K562 (cell line): Measurements from ENCODE around the gene CCDC7. TPM values are rescaled to one million over a fixed set of nuclear protein-coding genes. Genes with fewer than 3 reads are reported as not detected.

Experiments
- ATAC-seq: fragments of 200-7000 bp; cut with Tn5 transposase; 3 replicates; pipeline ENCODE4 v1.9.1; 2020; ENCODE audit warnings: moderate library complexity
- BruUV-seq: library from RNA; stranded (reverse); fragments of 400-500 nt; replicated peaks from 2 replicates; lab custom pipeline; 2021; lab: Mats Ljungman, UMichigan
- CTCF ChIA-PET: fragments of 300-600 bp; formaldehyde crosslinking; extraction: SDS; loops from one replicate; lab custom pipeline; 2021; ENCODE audit warnings: low intra/inter-chr PET ratio; lab: Yijun Ruan, JAX
- POLR2A ChIA-PET: fragments of 300-600, 350-650 bp; sonication (Branson Sonifier 250); formaldehyde crosslinking; extraction: SDS; loops from one replicate; lab custom pipeline; 2021; ENCODE audit warnings: antibody characterized with exemption, inconsistent platforms; lab: Yijun Ruan, JAX
- DNase-seq, 4 experiments: peaks; one replicate each; pipeline versions ENCODE4 v3.0.0 to v3.0.0-alpha.2; 2011 to 2018; ENCODE audit warnings: low spot score in 3 of 4, mixed read lengths in 3 of 4; ENCODE audit errors: extremely low read depth in 1 of 4
- FAIRE-seq: peaks from 2 replicates; lab custom pipeline; 2011; peaks lifted over from hg19 to GRCh38; lab: Jason Lieb, UNC
- H2AFZ ChIP-seq: 2 replicates; pipeline ENCODE4 v1.6.0; 2011; ENCODE audit warnings: low read depth, low read length, control low read depth, inconsistent platforms
- H3K27ac ChIP-seq: fragments of 200-600 bp; 3 replicates; pipeline ENCODE4 v1.8.0; 2011; ENCODE audit warnings: low read depth, mild to moderate bottlenecking, control low read depth, inconsistent platforms, low read length, moderate library complexity, mixed read lengths; ENCODE audit errors: extremely low read depth
- H3K27me3 ChIP-seq, 2 experiments: fragments of 300-600 bp in 1 of 2; 2 replicates in 1 of 2; 3 replicates in 1 of 2; pipeline versions ENCODE4 v1.6.0 to v1.8.0; 2011; ENCODE audit warnings: inconsistent platforms in 2 of 2, low read length in 2 of 2, mild to moderate bottlenecking in 1 of 2, mixed read lengths in 1 of 2, moderate library complexity in 1 of 2; ENCODE audit not compliant: control insufficient read depth in 2 of 2, insufficient read depth in 2 of 2
- H3K36me3 ChIP-seq: fragments of 300-600 bp; 3 replicates; pipeline ENCODE4 v1.8.0; 2011; ENCODE audit warnings: mild to moderate bottlenecking, low read length, inconsistent platforms; ENCODE audit not compliant: control insufficient read depth, insufficient read depth
- H3K4me1 ChIP-seq, 2 experiments: fragments of 200-600 bp in 1 of 2; replicated peaks in 1 of 2; 2 replicates in 1 of 2; 3 replicates in 1 of 2; pipeline versions ENCODE4 v1.5.1 to v1.8.0; 2011; ENCODE audit warnings: inconsistent platforms in 2 of 2, low read length in 2 of 2, mild to moderate bottlenecking in 1 of 2, mixed read lengths in 1 of 2, moderate library complexity in 1 of 2; ENCODE audit not compliant: control insufficient read depth in 2 of 2, insufficient read depth in 2 of 2
- H3K4me2 ChIP-seq: 2 replicates; pipeline ENCODE4 v1.6.1; 2011; ENCODE audit warnings: low read length, control low read depth, inconsistent platforms, mixed read lengths; ENCODE audit not compliant: insufficient read depth
- H3K4me3 ChIP-seq: fragments of 200-600 bp; sonication (generic), shearing (Covaris generic); 2 replicates; pipeline ENCODE4 v1.5.1; 2016; ENCODE audit warnings: control low read depth, inconsistent platforms
- H3K79me2 ChIP-seq: fragments of 200-600 bp; 3 replicates; pipeline ENCODE4 v1.8.0; 2011; ENCODE audit warnings: low read length, inconsistent platforms; ENCODE audit not compliant: control insufficient read depth, insufficient read depth
- H3K9ac ChIP-seq, 2 experiments: 2 replicates each; pipeline versions ENCODE4 v1.6.0 to v1.6.1; 2011; ENCODE audit warnings: low read depth in 2 of 2, low read length in 2 of 2, control low read depth in 1 of 2, inconsistent platforms in 1 of 2, mild to moderate bottlenecking in 1 of 2, mixed read lengths in 1 of 2; ENCODE audit not compliant: insufficient read depth in 1 of 2
- H3K9me1 ChIP-seq: one replicate; pipeline ENCODE4 v1.6.0; 2011; ENCODE audit warnings: inconsistent platforms, mild to moderate bottlenecking, low read length, moderate library complexity; ENCODE audit not compliant: control insufficient read depth, insufficient read depth
- H3K9me3 ChIP-seq: replicated peaks from 2 replicates; pipeline ENCODE4 v1.5.1; 2011; ENCODE audit warnings: low read depth, low read length, inconsistent platforms; ENCODE audit not compliant: control insufficient read depth, insufficient read depth
- H4K20me1 ChIP-seq: replicated peaks from 2 replicates; pipeline ENCODE4 v1.6.1; 2011; ENCODE audit warnings: low read length, inconsistent platforms, mixed read lengths; ENCODE audit not compliant: control insufficient read depth, insufficient read depth
- BCOR ChIP-seq: fragments of 450-650 bp; IDR thresholded peaks from 2 replicates; pipeline ENCODE4 v1.6.1; 2016
- KDM1A ChIP-seq, 2 experiments: fragments of 450-650 bp; IDR thresholded peaks; 2 replicates each; pipeline ENCODE4 v1.6.1; 2016; ENCODE audit warnings: mild to moderate bottlenecking in 2 of 2
- PTBP1 ChIP-seq: fragments of 200-400 bp; formaldehyde crosslinking; IDR thresholded peaks from 2 replicates; pipeline ENCODE4 v1.6.1; 2017; ENCODE audit warnings: low read depth, low read length
- RBM25 ChIP-seq: fragments of 200-400 bp; formaldehyde crosslinking; IDR thresholded peaks from 2 replicates; pipeline ENCODE4 v1.6.1; 2018; ENCODE audit warnings: low read length, low read depth, moderate library complexity; ENCODE audit not compliant: severe bottlenecking
- SIRT6 ChIP-seq: IDR thresholded peaks from one replicate; pipeline ENCODE4 v1.6.1; 2012; ENCODE audit warnings: low read depth, mild to moderate bottlenecking, control low read depth, inconsistent platforms, low read length, moderate library complexity
- SMARCA5 ChIP-seq: fragments of 450-650 bp; IDR thresholded peaks from 2 replicates; pipeline ENCODE4 v1.6.1; 2016
- SRSF1 ChIP-seq: fragments of 200-400 bp; formaldehyde crosslinking; IDR thresholded peaks from 2 replicates; pipeline ENCODE4 v1.6.1; 2017; ENCODE audit warnings: mild to moderate bottlenecking, low read depth, low read length, moderate library complexity
- WGBS: fragments of 100-300 bp; shearing (Covaris generic); methylation state at CpG from one replicate; pipeline ENCODE4 v1.1.6; 2016; ENCODE audit warnings: low coverage, mixed read lengths; ENCODE audit not compliant: insufficient coverage; ENCODE audit errors: missing lambda C conversion rate; 5-methylcytosine and 5-hydroxymethylcytosine counted together
- in situ Hi-C: fragments of 300-500 bp; cut with MboI; formaldehyde crosslinking; loops from 4 replicates; pipeline ENCODE4 v1.15.0; 2018; ENCODE audit warnings: inconsistent platforms, mixed read lengths
- intact Hi-C: fragments of 100-400 bp; cut with micrococcal nuclease; formaldehyde crosslinking; loops from 2 replicates; pipeline ENCODE4 v1.14.2; 2022
- polyA plus RNA-seq, 8 experiments: library from polyadenylated mRNA; depleted of rRNA in 4 of 8; stranded (reverse) in 5 of 8; unstranded in 3 of 8; fragments of >200 nt; fragmentation: Nextera tagmentation in 2 of 8; fragmentation: Illumina TruSeq in 1 of 8; extraction: Ambion mirVana in 2 of 8; extraction: Trizol in 1 of 8; gene quantifications; 2 replicates each; pipeline versions ENCODE4 v1.2.1 to v1.2.3, GENCODE V29; 2011 to 2014; ENCODE audit warnings: inconsistent platforms in 1 of 8, missing spikeins in 1 of 8
- total RNA-seq, 7 experiments: library from RNA; depleted of rRNA in 6 of 7; stranded (reverse); fragments of >200 nt in 6 of 7; fragmentation: Illumina TruSeq in 2 of 7; extraction: Trizol in 2 of 7; gene quantifications; 2 replicates each; pipeline versions ENCODE4 v1.2.1 to v1.2.3, GENCODE V29; 2011 to 2021; ENCODE audit warnings: low replicate concordance in 1 of 7

CCDC7 gene
- total and polyA plus RNA-seq, 9 of the 15 experiments (the other 6 are each of a cell fraction or from before 2014, with no cell fraction given), result 1.5 to 6.6 (median 2.7) TPM

- Histone ChIP-seq H2AFZ (no peak overlapping the region), H3K27me3 (no peaks in the 10 kb centered on the region), H3K4me1 (peaks cover 0 to 4% of the 10 kb centered on the region in 2 experiments; a peak in 4 of 5 replicates), H3K4me2 (no peak overlapping the region), H3K36me3 (no peaks in the 10 kb centered on the region), H3K9me3 (no peaks in the 10 kb centered on the region), H3K27ac (no peak overlapping the region), H3K9ac (no peak overlapping the region), H3K4me3 (no peak overlapping the region), H3K79me2 (no peaks in the 10 kb centered on the region), H3K9me1 (no peaks in the 10 kb centered on the region), H4K20me1 (no peaks in the 10 kb centered on the region)
- POLR2A ChIA-PET, result no interaction called here
- BruUV-seq, result no TSS peak
- no peak for DNase-seq
- no peak for FAIRE-seq
- CTCF ChIA-PET, result no interaction called here
- WGBS, result 74% methylated on average over 8 of the region's 8 CpGs
- intact Hi-C loops, result no loop called here
- TF ChIP-seq SMARCA5, result peak; percentile 69; the same call in 1 of the 2 replicates
- peak; percentile 10 to 21; a peak in 1 of 4 replicates for TF ChIP-seq KDM1A (IDR thresholded peaks at IDR 0.05)
- peak; percentile 85 for TF ChIP-seq RBM25
- 0 out of 2 replicates have a peak, but pooled peaks have one; percentile 53 for TF ChIP-seq PTBP1
- TF ChIP-seq SIRT6, result no peak
- peak; percentile 70 for TF ChIP-seq BCOR
- no peak for TF ChIP-seq SRSF1
- in situ Hi-C loops, result no loop called here
- no peak for ATAC-seq
Observed at GRCh38 chr10:32410569-32410968, 35.4 kb upstream of the CCDC7 start.
